CD8-positive, alpha-beta memory T cell (primary cell): ENCODE measurements around the gene ABCA2. TPM values are rescaled to one million over a fixed set of nuclear protein-coding genes. Genes with fewer than 3 reads are reported as not detected.

ENCODE experiments used
- CTCF ChIA-PET: fragments of 350-600 bp; sonication (Branson Sonifier 250); formaldehyde crosslinking; loops from one replicate; lab custom pipeline; 2021; ENCODE audit warnings: antibody characterized with exemption; lab: Charles Lee
- POLR2A ChIA-PET: fragments of 350-600 bp; sonication (Branson Sonifier 250); formaldehyde crosslinking; loops from one replicate; lab custom pipeline; 2021; ENCODE audit warnings: antibody characterized with exemption; lab: Charles Lee
- DNase-seq, 5 donors: peaks; one replicate each; pipeline versions ENCODE4 v3.0.0 to v3.0.0-alpha.2; 2020 to 2022; ENCODE audit warnings: mixed read lengths in 1 of 5
- H3K27ac ChIP-seq: one replicate; pipeline ENCODE4 v1.7.0; 2013; ENCODE audit warnings: low read depth, mild to moderate bottlenecking, low read length, moderate library complexity
- H3K27me3 ChIP-seq: 2 replicates; pipeline ENCODE4 v1.7.0; 2013; ENCODE audit warnings: low read length, mild to moderate bottlenecking; ENCODE audit not compliant: insufficient read depth, poor library complexity, severe bottlenecking
- H3K36me3 ChIP-seq: 2 replicates; pipeline ENCODE4 v1.7.0; 2013; ENCODE audit warnings: mild to moderate bottlenecking, low read length, moderate library complexity; ENCODE audit not compliant: insufficient read depth
- H3K4me1 ChIP-seq: 2 replicates; pipeline ENCODE4 v1.7.0; 2013; ENCODE audit warnings: mild to moderate bottlenecking, low read length, moderate library complexity; ENCODE audit not compliant: insufficient read depth
- H3K4me3 ChIP-seq: 2 replicates; pipeline ENCODE4 v1.7.0; 2013; ENCODE audit warnings: mild to moderate bottlenecking, low read length
- H3K9me3 ChIP-seq: 2 replicates; pipeline ENCODE4 v1.7.0; 2013; ENCODE audit warnings: mild to moderate bottlenecking, low read length
- H3K27ac Mint-ChIP-seq, 8 donors: one replicate each; pipeline ENCODE4 v1.8.0; 2020 to 2021; ENCODE audit warnings: mixed read lengths in 8 of 8, mild to moderate bottlenecking in 6 of 8, inconsistent platforms in 3 of 8, moderate library complexity in 3 of 8
- H3K27me3 Mint-ChIP-seq, 2 donors: one replicate each; pipeline ENCODE4 v1.8.0; 2020 to 2021; ENCODE audit warnings: mixed read lengths in 2 of 2, mild to moderate bottlenecking in 1 of 2, moderate library complexity in 1 of 2
- H3K36me3 Mint-ChIP-seq, 3 donors: one replicate each; pipeline ENCODE4 v1.8.0; 2020 to 2021; ENCODE audit warnings: mixed read lengths in 3 of 3, inconsistent platforms in 1 of 3, mild to moderate bottlenecking in 1 of 3
- H3K4me1 Mint-ChIP-seq, 3 donors: one replicate each; pipeline ENCODE4 v1.8.0; 2020 to 2021; ENCODE audit warnings: mixed read lengths in 3 of 3, inconsistent platforms in 1 of 3, mild to moderate bottlenecking in 1 of 3
- H3K4me3 Mint-ChIP-seq, 7 donors: one replicate each; pipeline ENCODE4 v1.8.0; 2020 to 2021; ENCODE audit warnings: mixed read lengths in 7 of 7, mild to moderate bottlenecking in 6 of 7, moderate library complexity in 4 of 7, inconsistent platforms in 2 of 7
- H3K9me3 Mint-ChIP-seq, 5 donors: one replicate each; pipeline ENCODE4 v1.8.0; 2020 to 2022; ENCODE audit warnings: mixed read lengths in 5 of 5, mild to moderate bottlenecking in 3 of 5, moderate library complexity in 2 of 5, inconsistent platforms in 1 of 5
- polyA plus RNA-seq: library from polyadenylated mRNA; unstranded; fragments of 300-500 nt; fragmentation: Illumina TruSeq; gene quantifications from one replicate; pipeline ENCODE4 v1.2.3, GENCODE V29; 2021
- total RNA-seq, 2 experiments: library from RNA; stranded (reverse); gene quantifications; one replicate each; pipeline ENCODE4 v1.2.3, GENCODE V29; 2021

ABCA2 gene
- total and polyA plus RNA-seq, 3 experiments from 2014 or later = 15.9 to 20.7 (median 20.2) TPM

DNA sequence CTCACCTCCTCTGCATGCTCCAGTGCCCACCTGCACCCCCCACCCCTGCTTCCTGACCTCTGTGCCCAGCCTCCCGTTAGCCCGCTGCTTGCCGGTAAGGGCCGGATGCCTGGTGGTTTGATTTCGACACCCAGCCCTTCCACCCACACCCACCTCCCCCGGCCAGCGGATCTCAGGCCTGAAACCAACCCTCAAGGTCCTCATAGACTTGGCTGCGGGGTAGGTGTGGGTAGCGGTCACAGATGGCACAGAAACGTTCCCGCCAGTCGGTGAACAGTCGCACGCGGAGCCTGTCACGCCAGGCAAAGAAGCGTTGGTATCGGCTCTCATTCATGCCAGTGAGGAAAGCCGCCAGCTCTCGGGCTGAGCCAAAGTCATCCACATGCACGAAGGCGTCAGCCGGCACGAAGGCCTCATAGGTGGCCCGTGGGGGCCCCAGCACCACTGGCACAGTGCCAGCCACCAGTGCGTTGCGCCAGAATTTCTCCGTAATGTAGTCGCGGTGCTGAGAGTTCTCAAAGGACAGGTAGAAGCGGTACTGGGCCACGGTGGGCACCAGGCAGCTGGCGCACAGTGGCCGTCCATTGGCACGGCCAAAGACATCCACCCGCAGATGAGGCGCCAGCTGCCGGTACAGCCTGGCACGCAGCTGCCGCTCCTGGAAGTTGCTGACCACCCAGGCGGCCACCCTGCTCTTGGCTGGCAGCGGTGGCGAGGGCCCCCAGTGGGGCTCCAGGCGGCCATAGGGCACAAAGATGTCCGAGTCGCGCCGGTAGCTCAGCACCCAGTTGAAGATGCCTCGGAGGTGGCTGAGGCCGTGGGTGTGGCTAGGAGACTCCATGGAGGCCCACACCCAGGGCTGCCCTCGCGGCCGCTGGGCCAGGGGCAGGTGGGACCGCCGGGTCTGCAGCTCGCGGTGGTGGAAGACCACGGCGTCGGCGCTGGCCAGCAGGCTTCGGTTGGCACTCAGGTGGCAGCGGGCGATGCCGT, 2.8 kb upstream of the ABCA2 start:
- Mint-ChIP-seq H3K27me3 (no peaks in the 10 kb centered on the region), H3K4me3 (peak overlapping the region; percentile 69 to 95 (median 88)), H3K27ac (peak overlapping the region; percentile 78 to 98 (median 90)), H3K4me1 (peaks cover 51 to 78% (median 56%) of the 10 kb centered on the region in 3 donors), H3K36me3 (peaks cover 0 to 1% (median 0%) of the 10 kb centered on the region in 3 donors), H3K9me3 (no peaks in the 10 kb centered on the region)
- Histone ChIP-seq H3K27me3 (no peaks in the 10 kb centered on the region), H3K36me3 (no peaks in the 10 kb centered on the region), H3K27ac (peak overlapping the region; percentile 38), H3K4me3 (peak overlapping the region; percentile 74), H3K4me1 (peaks cover 69% of the 10 kb centered on the region), H3K9me3 (no peaks in the 10 kb centered on the region)
- POLR2A ChIA-PET = interaction anchor here (1.6 kb wide), 1 partner anchor 56 kb away, joined by 5 read pairs; no protein-coding TSS in a partner anchor
- peak in 4 of 5 donors; percentile 23 to 64 (median 48) for DNase-seq
- CTCF ChIA-PET = interaction anchor here (1.4 to 8.9 kb wide), 14 partner anchors 16 to 239 kb away, joined by 4 to 159 read pairs (median 14); partner anchors contain the start of genes AJM1, C8G, CLIC3 and FBXW5

- peaks cover 51 to 76% (median 51%) of the 10 kb centered on the region in 3 donors for H3K4me1 Mint-ChIP-seq
- no peaks in the 10 kb centered on the region for H3K36me3 ChIP-seq
- peak overlapping the region; percentile 38 for H3K27ac ChIP-seq
- H3K4me3 ChIP-seq = peak overlapping the region; percentile 74
- H3K4me1 ChIP-seq = peaks cover 62% of the 10 kb centered on the region
- no peaks in the 10 kb centered on the region for H3K9me3 Mint-ChIP-seq
- peak overlapping the region in 7 of 8 donors; percentile 72 to 98 (median 90) for H3K27ac Mint-ChIP-seq
- no peaks in the 10 kb centered on the region for H3K27me3 ChIP-seq
- ChIA-PET POLR2A (interaction anchor here (1.6 kb wide), 1 partner anchor 55 kb away, joined by 5 read pairs; no protein-coding TSS in a partner anchor), CTCF (interaction anchor here (0.8 to 7.8 kb wide), 35 partner anchors 11 to 237 kb away, joined by 3 to 72 read pairs (median 6); partner anchors contain the start of genes AJM1, C8G, CLIC3 and FBXW5)
- peaks cover 0 to 1% (median 0%) of the 10 kb centered on the region in 3 donors for H3K36me3 Mint-ChIP-seq
- H3K9me3 ChIP-seq = no peaks in the 10 kb centered on the region
- no peaks in the 10 kb centered on the region for H3K27me3 Mint-ChIP-seq
- no peak for DNase-seq
- H3K4me3 Mint-ChIP-seq = peak overlapping the region; percentile 82 to 95 (median 88)
These were observed 2.0 kb upstream of the ABCA2 start for GRCh38 chr9:137030006-137030405.

DNA sequence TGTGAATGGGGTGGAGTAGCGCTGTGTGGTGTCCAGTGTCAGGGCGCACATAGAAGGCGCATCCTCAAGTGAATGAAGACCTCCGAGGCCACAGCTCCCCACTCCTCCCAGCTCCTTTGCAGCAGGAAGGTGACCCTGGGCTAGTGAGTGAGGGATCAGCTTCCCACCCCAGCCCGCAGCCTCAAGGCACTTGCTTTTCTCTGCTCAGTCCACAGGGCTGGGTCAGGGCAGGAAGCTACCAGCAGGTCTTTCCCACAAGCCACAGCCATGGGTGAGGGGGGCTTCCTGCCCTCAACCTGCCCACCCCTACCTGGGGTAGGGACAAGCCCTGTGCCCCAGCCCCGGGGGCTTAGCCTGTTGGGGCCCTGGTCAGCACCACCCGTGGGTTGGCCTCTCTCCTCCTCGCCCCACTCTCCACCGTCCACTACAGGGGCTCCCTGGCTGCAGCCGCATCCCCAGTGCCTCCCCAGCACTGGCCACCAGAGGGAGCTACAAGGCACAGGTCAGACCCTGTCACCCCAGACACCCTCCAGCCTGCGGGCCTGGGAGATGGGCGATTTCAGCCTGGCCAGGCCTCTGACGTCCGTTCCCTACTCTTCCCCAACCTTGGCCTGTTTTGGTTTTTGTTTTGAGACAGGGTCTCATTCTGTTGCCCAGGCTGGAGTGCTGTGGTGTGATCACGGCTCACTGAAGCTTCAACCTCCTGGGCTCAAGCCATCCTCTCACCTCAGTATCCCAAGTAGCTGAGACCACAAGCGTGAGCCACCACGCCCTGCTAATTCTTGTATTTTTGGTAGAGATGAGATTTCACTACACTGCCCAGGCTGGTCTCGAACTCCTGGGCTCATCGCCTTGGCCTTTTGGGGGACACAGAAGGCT, 1.3 kb upstream of the ABCA2 start:
- Histone ChIP-seq H3K27me3 (no peaks in the 10 kb centered on the region), H3K9me3 (no peaks in the 10 kb centered on the region), H3K27ac (peak overlapping the region; percentile 61), H3K4me3 (peak overlapping the region; percentile 74), H3K36me3 (no peaks in the 10 kb centered on the region), H3K4me1 (peaks cover 55% of the 10 kb centered on the region)
- peak overlapping the region; percentile 58 to 96 (median 90) for H3K27ac Mint-ChIP-seq
- peak overlapping the region; percentile 82 to 95 (median 88) for H3K4me3 Mint-ChIP-seq
- ChIA-PET POLR2A (interaction anchor here (0.6 to 1.6 kb wide), 2 partner anchors 54 to 85 kb away, joined by 3 to 5 read pairs; no protein-coding TSS in a partner anchor), CTCF (interaction anchor here (0.6 to 7.8 kb wide), 54 partner anchors 8 to 241 kb away, joined by 3 to 72 read pairs (median 5); partner anchors contain the start of genes AJM1, C8G, CLIC3 and FBXW5)
- H3K36me3 Mint-ChIP-seq = peaks cover 0 to 1% (median 0%) of the 10 kb centered on the region in 3 donors
- DNase-seq = peak; percentile 58 to 76 (median 60)
- peaks cover 43 to 73% (median 44%) of the 10 kb centered on the region in 3 donors for H3K4me1 Mint-ChIP-seq
- H3K9me3 Mint-ChIP-seq = no peaks in the 10 kb centered on the region
- no peaks in the 10 kb centered on the region for H3K27me3 Mint-ChIP-seq

- Mint-ChIP-seq H3K4me3 (peak overlapping the region; percentile 82 to 95 (median 88)), H3K27ac (peak overlapping the region; percentile 39 to 96 (median 86)), H3K27me3 (no peaks in the 10 kb centered on the region), H3K9me3 (no peaks in the 10 kb centered on the region), H3K36me3 (peaks cover 0 to 1% (median 0%) of the 10 kb centered on the region in 3 donors), H3K4me1 (peaks cover 39 to 76% (median 44%) of the 10 kb centered on the region in 3 donors)
- ChIA-PET CTCF (interaction anchor here (0.6 to 7.8 kb wide), 51 partner anchors 7 to 240 kb away, joined by 3 to 72 read pairs (median 5); partner anchors contain the start of genes AJM1, CLIC3, FBXW5 and MAN1B1), POLR2A (interaction anchor here (0.6 kb wide), 1 partner anchor 85 kb away, joined by 3 read pairs; no protein-coding TSS in a partner anchor)
- Histone ChIP-seq H3K36me3 (no peaks in the 10 kb centered on the region), H3K9me3 (no peaks in the 10 kb centered on the region), H3K27me3 (no peaks in the 10 kb centered on the region), H3K4me1 (peaks cover 55% of the 10 kb centered on the region), H3K4me3 (peak overlapping the region; percentile 74), H3K27ac (peak overlapping the region; percentile 61)
- peak; percentile 65 to 77 (median 68) for DNase-seq
These were observed 423 bp upstream of the ABCA2 start for GRCh38 chr9:137028263-137029057.

DNA sequence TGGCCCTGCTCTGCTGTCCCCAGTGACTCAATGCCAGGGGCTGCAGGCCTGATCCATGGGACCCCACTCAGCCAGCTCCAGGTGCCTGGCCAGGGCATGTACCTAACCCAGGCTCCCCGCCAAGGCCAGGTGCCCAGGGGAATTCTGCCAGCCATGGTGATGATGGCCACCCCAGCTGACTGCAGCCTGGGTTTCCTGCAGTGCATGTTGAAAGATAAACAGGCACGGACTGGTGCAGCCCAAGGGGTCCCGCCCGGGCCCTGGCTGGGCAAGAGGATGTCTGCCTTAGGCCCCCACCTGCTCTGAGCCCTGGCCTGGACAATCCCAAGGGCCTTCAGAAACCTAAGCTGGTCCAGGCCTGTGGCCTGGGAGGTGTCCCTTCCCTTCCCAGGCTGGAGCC, 1.2 kb downstream of the ABCA2 start:
- Histone ChIP-seq H3K9me3 (no peaks in the 10 kb centered on the region), H3K4me1 (peaks cover 46% of the 10 kb centered on the region), H3K36me3 (no peaks in the 10 kb centered on the region), H3K27me3 (no peaks in the 10 kb centered on the region), H3K27ac (no peak overlapping the region), H3K4me3 (no peak overlapping the region)
- DNase-seq = no peak
- Mint-ChIP-seq H3K27ac (peak overlapping the region in 6 of 8 donors; percentile 7 to 90 (median 74)), H3K4me1 (peaks cover 30 to 62% (median 35%) of the 10 kb centered on the region in 3 donors), H3K36me3 (peaks cover 0 to 4% (median 3%) of the 10 kb centered on the region in 3 donors), H3K9me3 (no peaks in the 10 kb centered on the region), H3K27me3 (no peaks in the 10 kb centered on the region), H3K4me3 (peak overlapping the region; percentile 84 to 94 (median 90))
- CTCF ChIA-PET = interaction anchor here (1.4 to 7.8 kb wide), 8 partner anchors 9 to 185 kb away, joined by 3 to 72 read pairs (median 6); partner anchors contain the start of genes AJM1, CLIC3 and PAXX
- POLR2A ChIA-PET = interaction anchor here (0.8 to 2.1 kb wide), 3 partner anchors 31 to 62 kb away, joined by 3 to 6 read pairs (median 4); partner anchors contain the start of genes CLIC3 and PAXX

- ChIA-PET POLR2A (interaction anchor here (1.3 to 2.1 kb wide), 2 partner anchors 30 to 34 kb away, joined by 4 to 6 read pairs; partner anchors contain the start of genes CLIC3 and PAXX), CTCF (interaction anchor here (0.9 to 7.8 kb wide), 11 partner anchors 9 to 206 kb away, joined by 3 to 72 read pairs (median 6); partner anchors contain the start of genes AJM1, CLIC3, NPDC1 and PAXX)
- Histone ChIP-seq H3K9me3 (no peaks in the 10 kb centered on the region), H3K4me1 (peaks cover 42% of the 10 kb centered on the region), H3K27me3 (no peaks in the 10 kb centered on the region), H3K27ac (no peak overlapping the region), H3K36me3 (no peaks in the 10 kb centered on the region), H3K4me3 (no peak overlapping the region)
- Mint-ChIP-seq H3K4me1 (peaks cover 29 to 58% (median 33%) of the 10 kb centered on the region in 3 donors), H3K27me3 (no peaks in the 10 kb centered on the region), H3K4me3 (peak overlapping the region in 6 of 7 donors; percentile 84 to 94 (median 91)), H3K9me3 (no peaks in the 10 kb centered on the region), H3K27ac (peak overlapping the region in 6 of 8 donors; percentile 7 to 89 (median 70)), H3K36me3 (peaks cover 0 to 4% (median 3%) of the 10 kb centered on the region in 3 donors)
- DNase-seq = no peak
These were observed 1.7 kb downstream of the ABCA2 start for GRCh38 chr9:137026384-137026783.
